DMS79 treated with DMSO at 0.1 percent for 48 hours (cell line): ENCODE measurements around the gene SHISA6.

Experiments used
- DNase-seq: peaks from one replicate; lab custom pipeline; 2025; lab: John Stamatoyannopoulos, UW

SHISA6 gene

GRCh38 chr17:11353601-11354000 is 112.6 kb downstream of the SHISA6 start:
- DNase-seq: no peak

GRCh38 chr17:11356371-11356770 is 115.4 kb downstream of the SHISA6 start:
- DNase-seq: no peak

GRCh38 chr17:11363565-11364117 is 122.6 kb downstream of the SHISA6 start:
- no peak for DNase-seq

- no peak for DNase-seq
Observed at GRCh38 chr17:11366272-11366850, 125.3 kb downstream of the SHISA6 start.

- DNase-seq: no peak
Observed at GRCh38 chr17:11369575-11369974, 128.6 kb downstream of the SHISA6 start.

GRCh38 chr17:11372692-11373091 is 131.7 kb downstream of the SHISA6 start:
- no peak for DNase-seq

- DNase-seq: no peak
Observed at GRCh38 chr17:11378506-11378905, 137.5 kb downstream of the SHISA6 start.

GRCh38 chr17:11380761-11381160 is 139.7 kb downstream of the SHISA6 start:
- no peak for DNase-seq

GRCh38 chr17:11383157-11383556 is 142.1 kb downstream of the SHISA6 start:
- DNase-seq: no peak

GRCh38 chr17:11384131-11384530 is 143.1 kb downstream of the SHISA6 start:
- DNase-seq: no peak

GRCh38 chr17:11387610-11388009 is 146.6 kb downstream of the SHISA6 start:
- DNase-seq: no peak

GRCh38 chr17:11388054-11388453 is 147.0 kb downstream of the SHISA6 start:
- DNase-seq: no peak

GRCh38 chr17:11389583-11389982 is 148.6 kb downstream of the SHISA6 start:
- no peak for DNase-seq

GRCh38 chr17:11391134-11391533 is 150.1 kb downstream of the SHISA6 start:
- DNase-seq: no peak

- no peak for DNase-seq
Observed at GRCh38 chr17:11404431-11405276, 163.6 kb downstream of the SHISA6 start.

- no peak for DNase-seq
Observed at GRCh38 chr17:11406716-11407115, 165.7 kb downstream of the SHISA6 start.

- no peak for DNase-seq
Observed at GRCh38 chr17:11412654-11413053, 171.6 kb downstream of the SHISA6 start.

GRCh38 chr17:11418342-11418741 is 177.3 kb downstream of the SHISA6 start:
- DNase-seq: no peak

GRCh38 chr17:11430751-11431150 is 189.7 kb downstream of the SHISA6 start:
- DNase-seq: no peak

- DNase-seq: no peak
Observed at GRCh38 chr17:11438673-11439072, 197.7 kb downstream of the SHISA6 start.

GRCh38 chr17:11441004-11441403 is 200.0 kb downstream of the SHISA6 start:
- no peak for DNase-seq

GRCh38 chr17:11446316-11446715 is 205.3 kb downstream of the SHISA6 start:
- no peak for DNase-seq

- no peak for DNase-seq
Observed at GRCh38 chr17:11454096-11454495, 213.1 kb downstream of the SHISA6 start.
